HepG2 (cell line): ENCODE results near the gene RBM47. TPM values are rescaled to one million over a fixed set of nuclear protein-coding genes. Genes with fewer than 3 reads are reported as not detected.
A peak's percentile ranks its signal among the peaks of the same experiment; 100 is the strongest.

Experiments used
- ATAC-seq: fragments of 200-7000 bp; cut with Tn5 transposase; 3 replicates; pipeline ENCODE4 v1.9.1; 2020; ENCODE audit warnings: mild to moderate bottlenecking, moderate library complexity
- BruUV-seq: library from RNA; stranded (reverse); fragments of 400-500 nt; replicated peaks from 2 replicates; lab custom pipeline; 2021; lab: Mats Ljungman, UMichigan
- CTCF ChIA-PET: fragments of 300-600 bp; formaldehyde crosslinking; extraction: SDS; loops from one replicate; lab custom pipeline; 2021; ENCODE audit warnings: low total read pairs, inconsistent platforms, low intra/inter-chr PET ratio; lab: Yijun Ruan, JAX
- POLR2A ChIA-PET: fragments of 350-600 bp; sonication (Branson Sonifier 250); formaldehyde crosslinking; loops from one replicate; lab custom pipeline; 2020; ENCODE audit warnings: antibody characterized with exemption, inconsistent platforms; lab: Yijun Ruan, JAX
- DNase-seq: peaks from one replicate; pipeline ENCODE4 v3.0.0-alpha.2; 2015; ENCODE audit warnings: low spot score
- FAIRE-seq: peaks from 3 replicates; lab custom pipeline; 2011; peaks lifted over from hg19 to GRCh38; lab: Jason Lieb, UNC
- H2AFZ ChIP-seq: one replicate; pipeline ENCODE4 v1.6.1; 2011; ENCODE audit warnings: low read length, inconsistent platforms
- H3K27ac ChIP-seq: fragments of 300-600 bp; 3 replicates; pipeline ENCODE4 v1.8.0; 2011; ENCODE audit warnings: mixed run types, mild to moderate bottlenecking, mixed read lengths, low read length, inconsistent platforms; ENCODE audit not compliant: insufficient read depth; ENCODE audit errors: extremely low read length
- H3K27me3 ChIP-seq, 2 experiments: fragments of 200-600 bp in 1 of 2; 2 replicates in 1 of 2; 3 replicates in 1 of 2; pipeline versions ENCODE4 v1.6.0 to v1.8.0; 2011; ENCODE audit warnings: low read length in 2 of 2, mild to moderate bottlenecking in 2 of 2, moderate library complexity in 2 of 2, inconsistent platforms in 1 of 2; ENCODE audit not compliant: insufficient read depth in 2 of 2, control insufficient read depth in 1 of 2
- H3K36me3 ChIP-seq, 2 experiments: fragments of 200-600 bp in 1 of 2; replicated peaks in 1 of 2; 2 replicates in 1 of 2; 3 replicates in 1 of 2; pipeline versions ENCODE4 v1.5.1 to v1.8.0; 2011; ENCODE audit warnings: low read length in 2 of 2, inconsistent platforms in 1 of 2; ENCODE audit not compliant: insufficient read depth in 2 of 2, control insufficient read depth in 1 of 2
- H3K4me1 ChIP-seq: 2 replicates; pipeline ENCODE4 v1.5.1; 2012; ENCODE audit warnings: low read length, inconsistent platforms; ENCODE audit not compliant: insufficient read depth
- H3K4me2 ChIP-seq: 2 replicates; pipeline ENCODE4 v1.6.0; 2011; ENCODE audit warnings: low read depth, low read length, inconsistent platforms
- H3K4me3 ChIP-seq, 3 experiments: fragments of 200-600 bp in 1 of 3; sonication (generic), shearing (Covaris generic) in 1 of 3; replicated peaks in 1 of 3; 2 replicates each; pipeline ENCODE4 v1.5.1; 2011 to 2016; ENCODE audit warnings: low read length in 3 of 3, inconsistent platforms in 2 of 3, low read depth in 2 of 3, mild to moderate bottlenecking in 2 of 3, control low read depth in 1 of 3, mixed read lengths in 1 of 3; ENCODE audit not compliant: insufficient read depth in 1 of 3
- H3K79me2 ChIP-seq: one replicate; pipeline ENCODE4 v1.6.1; 2011; ENCODE audit warnings: low read length, inconsistent platforms; ENCODE audit not compliant: insufficient read depth
- H3K9ac ChIP-seq: 2 replicates; pipeline ENCODE4 v1.6.0; 2011; ENCODE audit warnings: mild to moderate bottlenecking, low read depth, low read length, inconsistent platforms; ENCODE audit not compliant: insufficient read depth
- H3K9me3 ChIP-seq: 2 replicates; pipeline ENCODE4 v1.5.1; 2012; ENCODE audit warnings: mild to moderate bottlenecking, low read length
- H4K20me1 ChIP-seq: 2 replicates; pipeline ENCODE4 v1.6.0; 2011; ENCODE audit warnings: inconsistent platforms, mild to moderate bottlenecking, low read length, moderate library complexity; ENCODE audit not compliant: insufficient read depth
- CEBPB ChIP-seq: IDR thresholded peaks from 2 replicates; pipeline ENCODE4 v1.6.1; 2011; ENCODE audit warnings: low read depth, low read length, improper control_type of control experiment, borderline replicate concordance
- CEBPG ChIP-seq: IDR thresholded peaks from 2 replicates; pipeline ENCODE4 v1.6.1; 2016
- KDM1A ChIP-seq: IDR thresholded peaks from 2 replicates; pipeline ENCODE4 v1.6.1; 2016; ENCODE audit warnings: missing compliant biosample characterization
- NFATC3 ChIP-seq: sonication (generic); formaldehyde crosslinking; IDR thresholded peaks from 2 replicates; pipeline ENCODE4 v1.5.1; 2020; ENCODE audit warnings: mild to moderate bottlenecking, missing genetic modification reagents
- RXRA ChIP-seq: sonication (generic); formaldehyde crosslinking; IDR thresholded peaks from 2 replicates; pipeline ENCODE4 v1.5.1; 2020; ENCODE audit warnings: missing genetic modification reagents
- WGBS: methylation state at CpG from one replicate; pipeline ENCODE4 v1.1.6; 2017; ENCODE audit warnings: low lambda C conversion rate; 5-methylcytosine and 5-hydroxymethylcytosine counted together
- in situ Hi-C: cut with HindIII; loops from 2 replicates; pipeline ENCODE4 v1.10.0; 2017; ENCODE audit warnings: low pct_unique_long_range_greater_than_20kb; ENCODE audit not compliant: extremely low pct_ligation_motif_present
- intact Hi-C: fragments of 100-400 bp; cut with micrococcal nuclease; formaldehyde crosslinking; loops from one replicate; pipeline ENCODE4 v1.10.0; 2022; ENCODE audit not compliant: unreplicated experiment
- polyA plus RNA-seq, 8 experiments: library from polyadenylated mRNA; depleted of rRNA in 3 of 8; stranded (reverse) in 7 of 8; unstranded in 1 of 8; fragments of >200 nt; fragmentation: Illumina TruSeq in 4 of 8; extraction: Trizol in 4 of 8; gene quantifications; 2 replicates each; pipeline versions ENCODE4 v1.2.1 to v1.2.3, GENCODE V29; 2011 to 2016; ENCODE audit warnings: low read depth in 4 of 8, missing spikeins in 1 of 8, mixed read lengths in 1 of 8; ENCODE audit not compliant: insufficient read depth in 1 of 8
- total RNA-seq, 5 experiments: library from RNA; depleted of rRNA; stranded (reverse); fragments of >200 nt; fragmentation: Illumina TruSeq; extraction: Trizol; gene quantifications; 2 replicates each; pipeline ENCODE4 v1.2.3, GENCODE V29; 2016; ENCODE audit warnings: low read depth in 1 of 5
- TF ChIP-seq, protein P1 (sequence below): sonication (generic); formaldehyde crosslinking; IDR thresholded peaks from 2 replicates; pipeline ENCODE4 v1.4.0; 2020; ENCODE audit warnings: missing genetic modification reagents

RBM47 gene
- total and polyA plus RNA-seq, 2 of the 13 experiments (the other 11 are each of a cell fraction or from before 2014, with no cell fraction given), result 1.2 to 2.5 TPM

DNA sequence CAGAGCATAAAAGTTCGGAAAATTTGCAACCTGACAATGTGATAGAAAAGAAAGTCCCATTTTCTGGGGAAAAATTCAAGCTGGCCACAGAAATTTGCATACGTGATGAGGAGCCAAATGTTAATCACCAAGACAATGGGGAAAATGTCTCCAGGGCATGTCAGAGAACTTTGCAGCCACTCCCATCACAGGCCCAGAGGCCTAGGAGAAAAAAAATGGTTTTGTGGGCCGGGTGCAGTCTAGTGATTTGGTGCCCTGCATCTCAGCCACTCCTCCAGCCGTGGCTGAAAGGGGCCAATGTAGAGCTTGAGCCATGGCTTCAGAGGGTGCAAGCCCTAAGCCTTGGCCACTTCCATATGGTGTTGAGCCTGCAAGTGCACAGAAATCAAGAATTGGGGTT, 223.3 kb downstream of the RBM47 start:
- no peak for TF ChIP-seq RXRA (CRISPR knock-in tag)
- TF ChIP-seq, all 625 proteins: peak for 0
- DNase-seq (no peak), ATAC-seq (no peak), FAIRE-seq (no peak)
- no peaks in the 10 kb centered on the region for H3K36me3 ChIP-seq
- no peaks in the 10 kb centered on the region for H4K20me1 ChIP-seq
- in situ Hi-C loops (no loop called here), intact Hi-C loops (loop anchor here (10.0 kb wide), 1 partner anchor 108 kb away; no protein-coding TSS in a partner anchor)
- no peak overlapping the region for H3K4me3 ChIP-seq
- WGBS, result 84% methylated on average over 4 of the region's 4 CpGs
- no TSS peak for BruUV-seq
- H3K4me1 ChIP-seq, result peaks cover 27% of the 10 kb centered on the region
- H3K27me3 ChIP-seq, result no peaks in the 10 kb centered on the region
- ChIA-PET CTCF (no interaction called here), POLR2A (no interaction called here)
- peaks cover 17% of the 10 kb centered on the region for H3K9me3 ChIP-seq
- H2AFZ ChIP-seq, result no peak overlapping the region
- H3K4me2 ChIP-seq, result no peak overlapping the region
- H3K27ac ChIP-seq, result no peak overlapping the region
- no peak overlapping the region for H3K9ac ChIP-seq
- H3K79me2 ChIP-seq, result no peaks in the 10 kb centered on the region

DNA sequence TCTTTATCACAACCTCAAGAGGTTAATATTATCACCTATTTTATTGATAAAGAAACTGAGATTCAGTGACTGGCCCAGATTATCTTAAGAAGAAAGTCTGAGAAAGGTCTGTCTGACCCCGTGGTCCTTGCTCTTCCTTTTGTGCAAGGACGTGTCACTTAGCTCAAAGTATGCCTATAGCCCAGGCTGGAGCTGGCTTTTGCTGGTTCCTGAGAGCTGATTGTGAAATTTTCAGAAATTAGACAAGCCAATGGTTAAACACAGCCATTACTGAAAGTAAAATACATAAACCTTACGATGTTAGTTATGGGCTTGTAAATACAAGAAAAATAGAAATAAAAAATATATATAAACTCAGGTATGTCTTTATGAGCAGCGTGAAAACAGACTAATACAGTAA, 224.5 kb downstream of the RBM47 start:
- Histone ChIP-seq H2AFZ (peak overlapping the region; percentile 38), H3K79me2 (no peaks in the 10 kb centered on the region), H3K27ac (peak overlapping the region; percentile 71), H3K27me3 (no peaks in the 10 kb centered on the region), H3K36me3 (no peaks in the 10 kb centered on the region), H4K20me1 (no peaks in the 10 kb centered on the region), H3K9ac (peak overlapping the region; percentile 59; the same call in 1 of the 2 replicates), H3K4me3 (peak overlapping the region in 2 of 3 experiments; percentile 24 to 67; a peak in 3 of 6 replicates), H3K9me3 (peaks cover 17% of the 10 kb centered on the region), H3K4me2 (peak overlapping the region; percentile 91), H3K4me1 (peaks cover 27% of the 10 kb centered on the region)
- in situ Hi-C loops, result no loop called here
- BruUV-seq, result no TSS peak
- FAIRE-seq, result no peak
- intact Hi-C loops, result loop anchor here (10.0 kb wide), 1 partner anchor 110 kb away; no protein-coding TSS in a partner anchor
- no peak for DNase-seq
- POLR2A ChIA-PET, result interaction anchor here (0.9 to 2.9 kb wide), 6 partner anchors 9 to 35 kb away, joined by 3 to 13 read pairs (median 4); no protein-coding TSS in a partner anchor
- peak; percentile 34; the same call in 2 of the 3 replicates for ATAC-seq
- CTCF ChIA-PET, result no interaction called here
- WGBS, result 10% methylated on average over 4 of the region's 4 CpGs
- TF ChIP-seq, protein P1, sequence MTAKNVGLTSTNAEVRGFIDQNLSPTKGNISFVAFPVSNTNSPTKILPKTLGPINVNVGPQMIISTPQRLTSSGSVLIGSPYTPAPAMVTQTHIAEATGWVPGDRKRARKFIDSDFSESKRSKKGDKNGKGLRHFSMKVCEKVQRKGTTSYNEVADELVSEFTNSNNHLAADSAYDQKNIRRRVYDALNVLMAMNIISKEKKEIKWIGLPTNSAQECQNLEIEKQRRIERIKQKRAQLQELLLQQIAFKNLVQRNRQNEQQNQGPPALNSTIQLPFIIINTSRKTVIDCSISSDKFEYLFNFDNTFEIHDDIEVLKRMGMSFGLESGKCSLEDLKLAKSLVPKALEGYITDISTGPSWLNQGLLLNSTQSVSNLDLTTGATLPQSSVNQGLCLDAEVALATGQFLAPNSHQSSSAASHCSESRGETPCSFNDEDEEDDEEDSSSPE (CRISPR knock-in tag), result no peak
- TF ChIP-seq KDM1A (CRISPR knock-in tag), result no peak
- no peak for TF ChIP-seq NFATC3
- peak; percentile 39; the same call in 1 of the 2 replicates for TF ChIP-seq CEBPG (CRISPR knock-in tag)
- TF ChIP-seq CEBPB, result peak; percentile 57; the same call in 1 of the 2 replicates
